Inflammatory macrophage treated with lipopolysaccharide for 4 hours (primary cell): ENCODE measurements around the gene ZNF394.

Experiments
- DNase-seq: peaks from one replicate; pipeline ENCODE4 v3.0.0-alpha.2; 2020

The ZNF394 gene

DNA sequence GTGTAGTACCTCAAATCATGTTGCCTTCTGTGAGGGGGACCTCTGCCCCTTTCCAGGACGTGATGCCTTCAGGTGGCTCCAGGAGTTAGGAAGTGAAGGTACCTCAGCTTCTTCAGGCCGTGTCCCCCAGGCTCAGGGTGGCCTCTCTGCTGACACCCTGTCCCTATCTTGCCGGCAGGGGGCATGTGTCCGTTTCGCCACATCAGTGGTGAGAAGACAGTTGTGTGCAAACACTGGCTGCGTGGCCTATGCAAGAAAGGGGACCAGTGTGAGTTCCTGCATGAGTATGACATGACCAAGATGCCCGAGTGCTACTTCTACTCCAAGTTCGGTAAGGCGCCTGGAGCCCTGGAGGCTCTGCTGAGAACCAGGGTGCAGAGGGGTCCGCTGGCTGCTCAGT, 52.1 kb downstream of the ZNF394 start:
- no peak for DNase-seq

DNA sequence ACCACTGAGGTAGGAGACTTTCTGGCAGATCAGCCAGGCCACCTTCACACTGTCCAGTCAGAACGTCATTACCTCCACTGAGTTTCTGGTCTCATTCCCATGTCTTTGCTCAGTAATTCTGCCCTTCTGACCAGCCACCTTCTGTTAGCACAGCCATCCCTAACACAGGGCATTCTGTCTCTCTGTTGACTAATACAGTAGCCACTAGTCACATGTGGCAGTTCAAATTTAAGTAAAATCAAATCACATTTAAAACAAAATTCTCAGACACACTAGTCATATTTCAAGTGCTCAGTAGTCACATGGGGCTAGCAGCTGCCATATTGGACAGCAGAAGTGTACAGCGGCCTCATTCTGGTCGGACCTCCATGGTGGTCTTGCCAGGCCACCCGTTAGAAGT, 54.0 kb downstream of the ZNF394 start:
- no peak for DNase-seq
